ENCODE results near the gene PTPN4.

The PTPN4 gene

DNA sequence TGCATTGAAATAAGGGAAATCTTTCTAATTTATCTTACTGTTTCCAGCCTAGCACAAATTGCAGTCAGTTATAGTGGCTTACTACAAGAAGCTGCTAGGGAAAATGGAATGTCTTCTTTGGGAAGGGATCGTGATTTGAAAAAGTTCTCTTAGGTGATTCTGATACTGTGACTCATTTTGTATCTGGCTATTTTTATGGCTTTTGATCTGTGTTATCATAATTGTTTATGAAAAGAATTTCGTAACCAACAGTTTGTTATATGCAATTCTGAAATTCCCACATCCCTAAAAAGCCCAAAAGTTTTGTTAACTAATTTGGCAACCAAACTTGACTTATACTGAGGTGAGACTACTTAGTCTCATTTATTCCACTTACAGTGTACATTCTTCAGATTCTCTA is 12.4 kb downstream of the PTPN4 start:
- no peak for DNase-seq (ENCODE audit: low read depth)
- no peak overlapping the region for H3K4me3 ChIP-seq (ENCODE audit: low read depth, low read length)
- TF ChIP-seq, protein P1, sequence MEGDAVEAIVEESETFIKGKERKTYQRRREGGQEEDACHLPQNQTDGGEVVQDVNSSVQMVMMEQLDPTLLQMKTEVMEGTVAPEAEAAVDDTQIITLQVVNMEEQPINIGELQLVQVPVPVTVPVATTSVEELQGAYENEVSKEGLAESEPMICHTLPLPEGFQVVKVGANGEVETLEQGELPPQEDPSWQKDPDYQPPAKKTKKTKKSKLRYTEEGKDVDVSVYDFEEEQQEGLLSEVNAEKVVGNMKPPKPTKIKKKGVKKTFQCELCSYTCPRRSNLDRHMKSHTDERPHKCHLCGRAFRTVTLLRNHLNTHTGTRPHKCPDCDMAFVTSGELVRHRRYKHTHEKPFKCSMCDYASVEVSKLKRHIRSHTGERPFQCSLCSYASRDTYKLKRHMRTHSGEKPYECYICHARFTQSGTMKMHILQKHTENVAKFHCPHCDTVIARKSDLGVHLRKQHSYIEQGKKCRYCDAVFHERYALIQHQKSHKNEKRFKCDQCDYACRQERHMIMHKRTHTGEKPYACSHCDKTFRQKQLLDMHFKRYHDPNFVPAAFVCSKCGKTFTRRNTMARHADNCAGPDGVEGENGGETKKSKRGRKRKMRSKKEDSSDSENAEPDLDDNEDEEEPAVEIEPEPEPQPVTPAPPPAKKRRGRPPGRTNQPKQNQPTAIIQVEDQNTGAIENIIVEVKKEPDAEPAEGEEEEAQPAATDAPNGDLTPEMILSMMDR (IDR thresholded peaks at IDR 0.05; ENCODE audit: control insufficient read depth, extremely low read depth, insufficient read depth) = no peak

DNA sequence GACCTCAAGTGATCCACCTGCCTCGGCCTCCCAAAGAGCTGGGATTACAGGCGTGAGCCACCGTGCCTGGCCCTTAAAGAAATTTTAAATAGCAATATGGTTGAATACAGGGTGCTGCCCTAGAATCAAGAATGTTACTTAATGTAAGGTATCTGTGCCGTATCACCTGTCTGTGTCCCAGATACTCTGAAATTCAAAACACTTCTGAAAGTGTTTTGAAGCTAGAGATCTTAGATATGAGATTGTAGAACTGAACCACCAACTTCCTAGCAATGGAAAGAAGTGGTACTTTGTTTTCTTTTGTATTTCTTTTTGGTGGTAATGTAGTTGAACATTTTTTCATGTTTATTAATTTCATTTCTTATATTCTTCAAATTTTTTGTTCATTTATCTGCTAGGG is 13.0 kb downstream of the PTPN4 start:
- TF ChIP-seq, protein P1 (IDR thresholded peaks at IDR 0.05; ENCODE audit: control insufficient read depth, extremely low read depth, insufficient read depth) = no peak
- H3K4me3 ChIP-seq (ENCODE audit: low read depth, low read length) = no peak overlapping the region
- DNase-seq (ENCODE audit: low read depth) = no peak

DNA sequence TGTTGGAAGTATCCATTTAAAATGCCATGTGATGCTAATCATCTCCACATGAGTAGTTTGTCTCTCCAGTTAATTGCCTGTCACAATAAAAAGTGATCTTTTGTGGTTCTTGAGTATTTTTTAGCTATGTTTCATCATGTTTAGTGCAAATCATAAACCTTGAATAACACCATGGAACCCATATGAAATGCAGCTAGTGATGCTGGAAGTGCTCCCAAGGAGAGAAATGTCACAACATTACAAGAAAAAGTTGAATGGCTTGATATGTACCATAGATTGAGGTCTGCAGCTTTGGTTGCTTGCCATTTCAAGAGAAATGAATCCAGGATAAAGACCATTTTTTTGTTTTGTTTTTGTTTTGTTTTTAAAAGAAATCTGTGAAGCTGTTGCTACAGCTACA is 14.3 kb downstream of the PTPN4 start:
- no peak for DNase-seq (ENCODE audit: low read depth)
- no peak overlapping the region for H3K4me3 ChIP-seq (ENCODE audit: low read depth, low read length)
- TF ChIP-seq, protein P1 (IDR thresholded peaks at IDR 0.05; ENCODE audit: control insufficient read depth, extremely low read depth, insufficient read depth) = no peak

DNA sequence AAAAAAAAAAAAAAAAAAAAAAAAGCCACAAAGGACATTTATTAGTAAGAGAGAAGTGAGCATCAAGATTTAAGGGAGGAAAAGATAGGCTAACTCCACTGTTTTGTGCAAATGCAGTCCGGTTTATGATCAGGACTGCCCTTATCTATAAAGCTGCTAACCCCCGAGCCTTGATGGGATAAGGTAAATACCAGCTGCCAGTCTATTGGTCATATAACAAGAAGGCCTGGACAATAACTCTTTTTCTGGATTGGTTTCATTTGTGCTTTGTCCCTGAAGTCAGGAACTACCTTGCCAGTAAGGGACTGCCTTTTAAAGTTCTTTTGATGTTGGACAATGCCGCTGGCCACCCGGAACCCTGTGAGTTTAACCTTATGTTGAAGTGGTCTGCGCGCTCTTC is 15.4 kb downstream of the PTPN4 start:
- DNase-seq (ENCODE audit: low read depth) = no peak
- H3K4me3 ChIP-seq (ENCODE audit: low read depth, low read length) = no peak overlapping the region
- TF ChIP-seq, protein P1 (IDR thresholded peaks at IDR 0.05; ENCODE audit: control insufficient read depth, extremely low read depth, insufficient read depth) = no peak

DNA sequence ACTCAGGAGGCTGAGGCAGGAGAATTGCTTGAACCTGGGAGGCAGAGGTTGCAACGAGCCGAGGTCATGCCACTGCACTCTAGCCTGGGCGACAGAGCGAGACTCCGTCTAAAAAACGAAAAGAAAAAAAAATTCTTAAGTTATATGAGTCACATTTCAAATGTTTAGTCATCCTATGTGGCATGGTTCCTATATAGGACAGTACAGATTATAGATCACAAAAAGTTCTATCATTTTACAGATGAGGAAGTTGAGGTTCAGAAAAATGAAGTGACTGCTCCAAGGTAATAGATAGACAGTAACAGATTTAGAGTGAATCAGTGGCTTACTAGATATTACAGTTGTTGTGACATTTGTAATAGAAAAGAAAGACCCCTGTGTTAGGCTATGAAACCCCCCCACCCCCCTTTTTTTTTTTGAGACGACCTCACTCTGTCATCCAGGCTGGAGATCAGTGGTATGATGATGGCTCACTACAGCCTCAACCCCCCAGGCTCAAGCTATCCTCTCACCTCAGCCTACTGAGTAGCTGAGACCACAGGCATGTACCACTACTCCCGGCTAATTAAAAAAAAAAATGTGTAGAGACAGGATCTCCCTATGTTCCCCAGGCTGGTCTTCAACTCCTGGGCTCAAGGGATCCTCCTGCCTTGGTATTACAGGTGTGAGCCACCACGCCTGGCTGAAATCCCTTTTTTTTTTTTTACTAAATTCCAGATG is 22.7 kb downstream of the PTPN4 start:
- no peak for DNase-seq (ENCODE audit: low read depth)
- H3K4me3 ChIP-seq (ENCODE audit: low read depth, low read length) = no peak overlapping the region
- TF ChIP-seq, protein P1 (IDR thresholded peaks at IDR 0.05; ENCODE audit: control insufficient read depth, extremely low read depth, insufficient read depth) = no peak

DNA sequence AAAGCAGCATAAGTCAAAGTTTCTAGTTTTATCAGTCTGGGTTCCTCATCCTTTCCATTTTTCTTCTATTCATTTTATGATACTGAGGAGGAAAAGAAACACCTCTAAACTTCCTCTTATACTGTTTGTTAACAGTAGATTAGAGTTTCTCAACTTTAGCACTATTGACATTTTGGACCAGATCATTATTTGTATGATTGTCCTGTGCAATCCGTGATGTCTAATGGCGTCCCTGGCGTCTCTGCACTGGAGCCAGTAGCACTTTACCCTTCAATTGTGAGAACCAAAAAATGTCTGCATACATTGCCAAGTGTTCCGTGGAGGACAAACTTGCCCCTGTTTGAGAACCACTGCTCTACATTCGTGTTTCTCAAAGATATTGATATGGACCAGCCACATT is 25.2 kb downstream of the PTPN4 start:
- H3K4me3 ChIP-seq (ENCODE audit: low read depth, low read length) = no peak overlapping the region
- TF ChIP-seq, protein P1 (IDR thresholded peaks at IDR 0.05; ENCODE audit: control insufficient read depth, extremely low read depth, insufficient read depth) = no peak
- no peak for DNase-seq (ENCODE audit: low read depth)

DNA sequence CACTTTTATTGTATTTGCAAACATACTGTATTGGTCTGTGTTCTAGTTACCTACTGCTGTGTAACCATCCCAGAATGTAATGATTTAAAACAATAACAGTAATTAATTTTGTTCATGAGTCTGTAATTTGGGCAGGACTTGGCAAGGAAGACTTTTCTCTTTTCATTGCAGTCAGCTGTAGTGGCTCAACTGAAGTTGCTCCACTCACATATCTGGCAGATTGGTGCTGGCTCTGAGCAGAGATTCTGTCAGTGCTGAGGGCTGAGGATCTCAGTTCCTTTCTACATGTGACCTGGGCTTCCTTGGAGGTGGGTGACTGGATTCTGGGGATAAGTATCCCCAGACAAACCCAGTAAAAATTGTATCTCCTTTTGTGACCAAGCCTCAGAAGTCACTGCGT is 26.6 kb downstream of the PTPN4 start:
- no peak overlapping the region for H3K4me3 ChIP-seq (ENCODE audit: low read depth, low read length)
- DNase-seq (ENCODE audit: low read depth) = no peak
- TF ChIP-seq, protein P1 (IDR thresholded peaks at IDR 0.05; ENCODE audit: control insufficient read depth, extremely low read depth, insufficient read depth) = no peak

Measured in LNCaP clone FGC (cell line).